NCI-H82 treated with DMSO at 0.1 percent for 48 hours (cell line): ENCODE data around the gene C10orf90.

Experiments used
- DNase-seq: peaks from one replicate; lab custom pipeline; 2025; ENCODE audit not compliant: unreplicated experiment; lab: John Stamatoyannopoulos, UW

Gene C10orf90

DNA sequence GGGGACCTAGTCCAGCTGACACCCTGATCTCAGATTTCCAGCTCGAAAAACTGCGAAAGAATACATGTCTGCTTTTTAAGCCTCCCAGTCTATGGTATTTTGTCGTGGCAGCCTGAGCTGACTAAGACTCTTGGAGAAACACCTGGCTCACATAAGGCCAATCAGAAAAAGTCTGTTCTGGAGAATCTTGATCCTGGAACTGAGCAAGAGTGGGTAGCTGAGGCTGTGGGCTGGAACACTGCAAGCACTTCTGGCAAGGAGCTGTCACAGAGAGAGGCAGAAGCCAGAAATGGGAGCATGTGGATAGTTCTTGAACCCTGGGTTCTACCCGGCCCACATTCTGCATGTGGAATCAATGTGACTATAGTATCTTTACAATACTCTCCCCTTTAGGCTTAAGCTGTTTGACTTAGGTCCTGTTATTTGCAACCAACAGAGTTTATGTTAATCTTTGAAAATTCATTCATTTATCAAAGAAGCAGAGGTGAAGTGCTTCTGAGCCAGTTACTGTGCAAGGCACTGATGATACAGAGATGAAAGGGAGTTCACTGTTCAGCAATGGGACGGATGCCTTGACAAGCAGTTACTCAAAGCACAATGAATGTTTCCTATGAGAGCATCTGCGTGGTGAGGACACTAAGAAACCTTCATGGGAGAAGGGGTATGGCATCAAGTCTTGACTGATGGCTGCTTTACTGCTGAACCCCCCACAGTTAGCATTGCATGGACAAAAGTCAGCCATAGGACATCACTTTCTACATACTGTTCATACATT lies 4.4 kb upstream of the C10orf90 start:
- DNase-seq = no peak

GRCh38 chr10:126673565-126673964 lies 3.1 kb upstream of the C10orf90 start:
- DNase-seq = no peak

GRCh38 chr10:126671402-126671975 lies 996 bp upstream of the C10orf90 start:
- no peak for DNase-seq

DNA sequence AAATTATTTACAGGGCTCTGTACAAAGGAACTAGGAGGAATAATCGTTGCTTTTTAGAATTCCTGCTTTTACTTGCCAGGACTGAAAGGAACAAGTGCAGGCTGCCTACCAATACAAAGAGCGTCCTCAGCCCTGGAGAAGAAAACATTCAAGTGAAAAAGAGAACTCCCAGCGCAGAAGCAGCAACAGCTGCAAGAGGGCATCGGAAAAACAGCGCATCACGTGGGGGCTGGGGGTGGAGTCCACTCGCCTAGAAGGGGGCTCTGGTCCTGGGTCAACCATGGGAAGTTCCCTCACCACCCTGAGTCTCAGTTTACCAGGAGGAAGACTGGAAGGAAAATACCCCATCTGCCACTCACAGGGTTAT lies 385 bp upstream of the C10orf90 start:
- DNase-seq = no peak

DNA sequence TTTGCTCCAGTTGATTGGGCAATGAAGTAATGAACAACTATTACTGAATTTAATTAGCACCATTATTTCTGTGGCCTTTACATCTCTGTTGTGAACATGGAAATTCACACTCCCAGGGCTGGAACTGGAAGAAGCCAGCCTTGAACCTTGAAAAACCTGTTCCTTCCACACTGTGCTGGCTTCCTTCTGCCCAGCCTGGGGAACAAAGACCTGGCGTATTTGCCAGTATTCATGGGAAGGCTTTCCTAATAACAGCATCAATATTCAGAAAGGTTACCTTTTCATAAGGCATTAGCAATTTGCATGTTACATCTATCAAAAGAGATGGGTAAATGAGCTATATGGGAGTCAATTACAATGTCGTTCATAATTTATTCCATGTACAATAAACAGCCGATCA lies 1.3 kb downstream of the C10orf90 start:
- no peak for DNase-seq

- DNase-seq = no peak
Measured at GRCh38 chr10:126668505-126668904, 2.0 kb downstream of the C10orf90 start.

DNA sequence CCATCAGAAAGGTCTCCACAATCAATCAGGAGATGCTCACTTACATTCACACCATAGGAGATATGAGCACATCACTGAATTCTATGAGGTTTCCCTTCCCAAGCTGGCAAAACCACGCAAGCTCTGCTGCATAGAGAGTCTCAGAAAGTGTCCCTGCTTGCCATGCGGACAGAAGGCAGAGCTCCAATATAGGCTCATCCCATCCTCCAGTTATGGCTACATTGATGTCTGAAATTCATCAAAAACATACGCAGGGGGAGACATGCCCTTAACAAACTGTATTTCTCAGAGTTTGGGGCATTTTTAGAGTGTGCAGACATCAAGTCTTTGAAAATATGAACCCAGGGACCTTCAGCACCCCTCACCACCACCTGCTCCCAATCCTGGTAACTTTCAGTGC lies 2.9 kb downstream of the C10orf90 start:
- DNase-seq = no peak

- no peak for DNase-seq
Measured at GRCh38 chr10:126665207-126665606, 5.3 kb downstream of the C10orf90 start.

GRCh38 chr10:126663880-126664279 lies 6.6 kb downstream of the C10orf90 start:
- DNase-seq = no peak

DNA sequence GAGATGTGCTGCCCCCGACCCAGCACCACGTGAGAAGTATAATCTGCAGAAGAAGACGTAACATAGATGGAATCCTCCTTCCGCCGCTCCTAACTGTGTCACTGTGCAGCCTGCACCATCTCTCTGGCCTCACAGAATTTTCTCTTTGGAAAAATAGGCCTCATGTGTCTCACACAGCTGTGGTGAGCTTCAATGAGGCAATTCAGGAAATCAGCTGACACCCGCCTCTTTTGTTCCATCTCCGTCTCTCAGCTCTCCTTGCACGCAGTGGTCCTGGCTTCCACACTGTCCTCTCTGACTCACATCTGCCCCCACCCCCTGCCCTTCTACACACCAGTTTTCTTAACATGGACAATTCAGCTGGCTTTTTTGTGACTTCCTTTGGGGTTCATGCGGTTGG lies 7.2 kb downstream of the C10orf90 start:
- DNase-seq = no peak

DNA sequence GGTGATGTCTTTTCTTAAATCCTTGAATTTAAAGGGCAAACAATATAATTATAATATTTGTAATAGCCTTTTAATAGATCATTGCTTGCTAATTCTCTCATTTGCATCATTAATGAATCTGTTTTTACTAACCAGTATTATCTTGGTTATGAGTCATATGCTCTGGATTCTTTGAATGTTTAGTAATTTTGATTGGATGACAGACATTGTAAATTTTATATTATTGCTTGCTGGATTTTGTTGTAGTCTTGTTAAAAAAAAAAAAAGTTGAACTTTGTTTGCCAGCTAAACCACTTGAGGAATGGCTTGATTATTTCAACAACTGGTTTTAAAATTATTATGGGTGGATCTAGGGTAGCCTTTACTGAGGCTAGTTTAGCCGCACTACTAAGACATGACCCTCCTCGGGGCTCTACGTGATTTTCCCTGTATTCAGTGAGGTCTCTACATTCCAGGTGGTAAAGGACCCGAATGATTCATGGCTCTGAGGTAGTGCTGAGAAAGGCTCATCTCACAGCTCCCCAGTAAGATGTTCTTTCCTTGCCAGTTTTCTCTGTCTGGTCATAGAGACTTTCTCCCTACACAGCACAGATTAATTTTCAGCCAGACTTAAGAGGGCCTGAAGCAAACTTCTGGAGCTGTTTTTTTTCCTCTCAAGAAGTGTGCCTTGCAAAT lies 8.5 kb downstream of the C10orf90 start:
- DNase-seq = no peak

DNA sequence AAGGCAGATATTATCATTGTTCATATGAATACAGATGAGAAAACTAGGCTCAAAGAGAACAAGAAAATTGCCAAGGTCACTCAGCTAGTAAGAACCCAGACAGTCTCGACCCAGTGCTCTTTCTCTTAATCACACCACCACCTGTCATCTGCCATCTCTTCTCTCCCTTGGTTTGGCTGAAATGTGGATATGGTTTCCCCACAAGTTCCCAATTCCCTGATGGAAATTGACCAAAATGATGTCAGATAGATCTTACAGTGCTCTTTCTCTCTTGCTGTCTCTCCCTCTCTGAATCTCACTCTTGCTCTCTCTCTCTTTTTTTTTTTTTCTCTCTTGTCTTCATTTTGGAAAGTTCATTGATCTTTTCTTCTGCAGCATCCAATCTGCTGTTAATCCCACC lies 9.1 kb downstream of the C10orf90 start:
- no peak for DNase-seq

- DNase-seq = no peak
Measured at GRCh38 chr10:126659750-126660149, 10.7 kb downstream of the C10orf90 start.

DNA sequence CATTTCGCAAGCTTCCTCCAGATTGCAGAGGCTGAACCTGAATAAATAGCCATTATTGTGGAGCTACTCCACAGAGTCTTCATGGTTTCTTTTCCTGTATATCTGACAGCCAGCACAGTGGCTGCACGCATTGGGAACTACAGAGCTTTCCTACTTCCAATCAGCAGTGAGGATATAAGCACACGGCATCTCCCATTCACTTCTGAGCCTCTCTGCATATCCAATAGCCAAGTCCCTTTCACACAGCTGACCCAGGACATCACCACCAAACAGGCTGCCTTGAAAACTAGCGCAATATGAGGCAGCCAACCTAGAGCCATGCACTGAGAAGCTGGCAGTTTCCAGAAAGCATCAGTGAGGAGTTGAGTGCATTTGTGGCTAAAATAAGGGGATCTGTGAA lies 11.6 kb downstream of the C10orf90 start:
- DNase-seq = no peak

DNA sequence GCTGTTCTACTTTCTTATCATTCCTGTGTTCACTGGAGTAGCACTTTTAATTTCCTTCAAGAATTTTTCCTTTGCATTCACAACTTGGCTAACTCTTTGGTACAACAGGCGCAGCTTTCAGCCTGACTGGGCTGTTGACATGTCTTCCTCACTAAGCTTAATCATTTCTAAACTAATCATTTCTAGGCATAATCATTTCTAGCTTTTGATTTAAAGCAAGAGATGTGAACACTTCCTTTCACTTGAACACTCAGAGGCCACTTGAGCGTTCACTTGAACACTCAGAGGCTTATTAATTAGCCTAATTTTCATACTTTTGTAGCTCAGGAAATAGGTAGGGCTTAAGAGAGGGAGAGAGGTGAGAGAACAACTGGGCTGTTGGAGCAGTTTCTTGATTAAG lies 15.9 kb downstream of the C10orf90 start:
- no peak for DNase-seq

- DNase-seq = no peak
Measured at GRCh38 chr10:126651467-126651866, 19.0 kb downstream of the C10orf90 start.

DNA sequence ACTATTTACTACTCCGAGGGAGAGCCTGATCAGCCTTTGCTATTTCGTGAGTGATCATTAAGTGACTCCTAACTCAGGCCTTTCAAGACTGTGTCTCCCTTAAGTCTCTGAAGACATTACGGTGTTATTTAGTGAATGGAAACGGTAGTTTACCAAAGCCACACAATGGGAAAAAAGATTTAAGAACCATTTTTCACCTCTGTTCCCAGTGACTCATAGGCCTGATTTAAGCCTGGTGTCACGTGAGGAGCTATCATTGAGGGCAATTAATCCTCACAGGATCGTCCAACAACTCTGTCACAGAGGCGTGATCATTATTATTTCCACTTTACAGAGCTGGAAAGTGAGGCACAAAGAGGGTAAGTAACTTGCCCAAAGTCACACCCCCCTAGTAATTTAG lies 20.3 kb downstream of the C10orf90 start:
- DNase-seq = no peak

DNA sequence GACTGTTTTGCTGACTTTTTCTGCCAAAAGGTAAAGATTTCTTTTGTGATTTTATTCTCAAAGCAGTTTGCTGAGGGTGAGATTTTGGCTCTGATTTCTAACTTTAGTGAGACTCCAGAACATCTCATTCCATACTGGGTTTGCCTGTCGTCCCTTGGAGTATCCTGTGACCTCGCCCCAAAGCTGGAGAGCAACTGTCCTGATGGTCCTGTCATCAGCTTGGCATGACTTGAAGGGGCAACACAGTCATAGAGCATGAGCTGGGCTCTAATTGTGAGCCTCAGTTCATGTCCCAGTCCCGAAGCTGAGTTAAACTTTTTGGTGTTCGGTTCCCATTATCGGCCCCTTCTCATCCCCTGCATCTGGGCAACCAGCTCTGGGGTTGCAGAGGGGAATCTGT lies 23.4 kb downstream of the C10orf90 start:
- no peak for DNase-seq

- no peak for DNase-seq
Measured at GRCh38 chr10:126646110-126646509, 24.4 kb downstream of the C10orf90 start.

DNA sequence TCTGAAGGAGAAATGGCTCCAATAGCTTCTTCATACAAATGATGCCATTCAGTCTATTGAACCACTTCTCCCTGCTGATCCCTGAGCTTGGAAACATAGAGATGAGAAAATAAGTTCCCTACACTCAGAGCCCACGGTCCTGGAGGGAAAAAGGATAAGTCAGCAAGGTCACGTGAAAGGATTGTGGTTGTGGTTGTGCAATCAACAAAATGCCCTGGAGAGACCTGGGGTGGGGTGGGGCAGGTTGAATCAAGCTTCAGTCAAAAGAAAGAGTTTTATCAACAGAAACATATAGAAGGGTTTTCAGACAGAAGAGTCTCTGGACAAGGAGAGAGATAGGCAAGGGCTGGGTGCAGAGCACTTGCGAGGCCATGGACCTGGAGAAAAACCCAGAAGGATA lies 30.1 kb downstream of the C10orf90 start:
- no peak for DNase-seq

DNA sequence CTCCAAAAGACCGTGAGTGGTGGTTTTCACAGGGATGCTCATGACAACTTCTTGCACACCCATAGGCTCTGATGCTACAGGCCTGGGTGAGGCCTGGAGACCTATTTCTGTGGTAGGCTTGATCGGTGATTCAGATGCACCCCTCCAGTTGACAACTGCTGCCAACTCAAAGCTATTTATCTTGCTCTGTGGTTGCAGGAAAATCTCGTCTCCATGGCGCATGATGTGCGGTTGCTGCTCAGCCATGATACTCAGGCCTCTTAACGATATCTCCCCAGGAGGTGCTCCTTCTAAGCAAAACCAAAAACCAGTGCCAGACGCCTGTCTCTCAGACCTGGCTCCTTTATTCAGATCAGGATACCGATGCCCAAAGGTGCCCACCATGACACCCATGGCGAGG lies 31.4 kb downstream of the C10orf90 start:
- no peak for DNase-seq

DNA sequence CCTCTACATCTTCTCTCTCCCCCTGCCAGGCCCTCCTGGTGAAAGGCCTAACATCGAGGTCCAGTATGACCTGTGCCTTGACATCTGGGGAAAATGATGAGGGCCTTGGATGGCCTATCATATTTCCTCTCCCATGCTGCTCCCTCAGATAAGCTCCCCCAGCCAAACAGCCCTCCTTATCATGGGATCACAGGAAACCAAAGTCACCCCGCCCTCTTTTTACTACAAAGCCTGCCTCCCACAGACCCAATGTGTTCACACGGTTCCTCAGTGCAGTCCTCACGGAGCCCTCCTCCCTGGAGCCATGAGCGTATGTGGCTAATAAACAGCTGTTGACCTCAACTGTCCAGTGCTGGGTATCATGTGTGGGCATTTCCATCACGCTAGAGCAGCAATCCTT lies 32.0 kb downstream of the C10orf90 start:
- no peak for DNase-seq

DNA sequence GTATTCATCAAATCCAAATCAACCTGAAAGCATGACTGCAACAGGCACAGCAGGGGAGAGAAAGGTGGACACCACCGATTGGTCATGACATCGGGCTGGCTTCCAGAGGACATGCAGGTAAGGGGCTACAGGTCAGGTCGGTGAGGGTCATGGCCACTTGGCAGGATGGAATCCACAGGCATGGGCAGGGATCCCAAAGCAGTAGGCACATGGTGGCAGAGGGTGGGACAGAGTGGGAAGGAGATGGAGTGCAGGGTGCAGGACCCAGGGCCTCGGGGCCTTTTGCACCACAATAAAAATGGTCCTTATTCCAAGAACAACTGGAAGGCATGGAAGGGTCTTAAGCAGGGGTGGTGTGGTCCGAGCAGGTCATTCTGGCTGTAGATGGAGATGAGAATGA lies 33.0 kb downstream of the C10orf90 start:
- no peak for DNase-seq
